ENCODE measurements around the gene LDB2.

The LDB2 gene

GRCh38 chr4:16801356-16801755 is 97.1 kb downstream of the LDB2 start:
- no peak for DNase-seq

- DNase-seq = peak; percentile 3 to 30
These were observed 103.5 kb downstream of the LDB2 start for GRCh38 chr4:16794816-16795445.

- DNase-seq = no peak
These were observed 107.0 kb downstream of the LDB2 start for GRCh38 chr4:16791460-16791859.

- DNase-seq = no peak
These were observed 107.9 kb downstream of the LDB2 start for GRCh38 chr4:16790508-16790907.

- DNase-seq = no peak
These were observed 109.6 kb downstream of the LDB2 start for GRCh38 chr4:16788868-16789267.

- no peak for DNase-seq
These were observed 112.5 kb downstream of the LDB2 start for GRCh38 chr4:16785793-16786527.

GRCh38 chr4:16783119-16783518 is 115.3 kb downstream of the LDB2 start:
- DNase-seq = no peak

GRCh38 chr4:16779028-16779675 is 119.3 kb downstream of the LDB2 start:
- DNase-seq = no peak

GRCh38 chr4:16777726-16778125 is 120.7 kb downstream of the LDB2 start:
- DNase-seq = no peak

- DNase-seq = no peak
These were observed 122.9 kb downstream of the LDB2 start for GRCh38 chr4:16775411-16776154.

GRCh38 chr4:16772366-16772850 is 126.0 kb downstream of the LDB2 start:
- no peak for DNase-seq

- no peak for DNase-seq
These were observed 127.6 kb downstream of the LDB2 start for GRCh38 chr4:16770710-16771285.

GRCh38 chr4:16767861-16768260 is 130.6 kb downstream of the LDB2 start:
- no peak for DNase-seq

- no peak for DNase-seq
These were observed 131.2 kb downstream of the LDB2 start for GRCh38 chr4:16767251-16767650.

- DNase-seq = no peak
These were observed 132.9 kb downstream of the LDB2 start for GRCh38 chr4:16765546-16765945.

GRCh38 chr4:16764622-16765021 is 133.8 kb downstream of the LDB2 start:
- DNase-seq = no peak

GRCh38 chr4:16760617-16761363 is 137.7 kb downstream of the LDB2 start:
- no peak for DNase-seq

- DNase-seq = no peak
These were observed 138.4 kb downstream of the LDB2 start for GRCh38 chr4:16759931-16760582.

- DNase-seq = no peak
These were observed 139.6 kb downstream of the LDB2 start for GRCh38 chr4:16758816-16759215.

- DNase-seq = no peak
These were observed 140.2 kb downstream of the LDB2 start for GRCh38 chr4:16758255-16758654.

GRCh38 chr4:16757080-16757521 is 141.3 kb downstream of the LDB2 start:
- no peak for DNase-seq

GRCh38 chr4:16754104-16754503 is 144.3 kb downstream of the LDB2 start:
- no peak for DNase-seq
